Neural cell (in vitro differentiated cells): Measurements from ENCODE around the gene GFRA1. TPM values are rescaled to one million over a fixed set of nuclear protein-coding genes. Genes with fewer than 3 reads are reported as not detected.

Source experiments
- H2AFZ ChIP-seq: fragments of 200-600, 300-800 bp; sonication (generic), shearing (Covaris generic); 2 replicates; pipeline ENCODE4 v1.6.0; 2014; ENCODE audit warnings: low read depth, mild to moderate bottlenecking, antibody characterized with exemption, low read length, moderate library complexity
- H3F3A ChIP-seq: fragments of 200-600 bp; shearing (Covaris generic); 2 replicates; pipeline ENCODE4 v1.6.1; 2016; ENCODE audit warnings: mild to moderate bottlenecking, moderate library complexity, mixed read lengths, antibody characterized with exemption, low read length; ENCODE audit not compliant: insufficient read depth, poor library complexity, severe bottlenecking
- H3K27ac ChIP-seq: fragments of 200-600, 300-800 bp; sonication (generic), shearing (Covaris generic); 2 replicates; pipeline ENCODE4 v1.5.1; 2014; ENCODE audit warnings: mild to moderate bottlenecking, low read length, moderate library complexity
- H3K27me3 ChIP-seq: fragments of 300-800, 200-600 bp; sonication (generic), shearing (Covaris generic); 2 replicates; pipeline ENCODE4 v1.6.0; 2014; ENCODE audit warnings: mild to moderate bottlenecking, low read depth, low read length, moderate library complexity; ENCODE audit not compliant: insufficient read depth
- H3K36me3 ChIP-seq: fragments of 300-800, 200-600 bp; sonication (generic), shearing (Covaris generic); 2 replicates; pipeline ENCODE4 v1.5.1; 2014; ENCODE audit warnings: mild to moderate bottlenecking, antibody characterized with exemption, low read length, moderate library complexity; ENCODE audit not compliant: insufficient read depth
- H3K4me2 ChIP-seq: fragments of 300-800, 200-600 bp; sonication (generic), shearing (Covaris generic); 2 replicates; pipeline ENCODE4 v1.6.0; 2014; ENCODE audit warnings: mild to moderate bottlenecking, low read length
- H3K4me3 ChIP-seq: fragments of 300-800, 200-600 bp; sonication (generic), shearing (Covaris generic); 2 replicates; pipeline ENCODE4 v1.5.1; 2014; ENCODE audit warnings: mild to moderate bottlenecking, low read length, moderate library complexity
- H3K79me2 ChIP-seq: fragments of 200-600 bp; shearing (Covaris generic); replicated peaks from 2 replicates; pipeline ENCODE4 v1.6.0; 2014; ENCODE audit warnings: mild to moderate bottlenecking, low read length, moderate library complexity; ENCODE audit not compliant: insufficient read depth
- H3K9ac ChIP-seq: fragments of 300-800, 200-600 bp; sonication (generic), shearing (Covaris generic); 2 replicates; pipeline ENCODE4 v1.6.1; 2016; ENCODE audit warnings: mild to moderate bottlenecking, low read length, mixed read lengths
- H3K9me2 ChIP-seq: fragments of 200-600 bp; shearing (Covaris generic); 2 replicates; pipeline ENCODE4 v1.6.1; 2016; ENCODE audit warnings: mild to moderate bottlenecking, low read length, mixed read lengths; ENCODE audit not compliant: insufficient read depth
- H3K9me3 ChIP-seq: fragments of 200-600, 300-800 bp; sonication (generic), shearing (Covaris generic); 2 replicates; pipeline ENCODE4 v1.6.1; 2016; ENCODE audit warnings: mild to moderate bottlenecking, mixed run types, low read length, moderate library complexity, mixed read lengths
- H4K20me1 ChIP-seq: fragments of 200-600 bp; shearing (Covaris generic); 2 replicates; pipeline ENCODE4 v1.6.1; 2016; ENCODE audit warnings: mild to moderate bottlenecking, mixed run types; ENCODE audit not compliant: insufficient read depth
- CTCF ChIP-seq: fragments of 450-650 bp; IDR thresholded peaks from 2 replicates; pipeline ENCODE4 v1.5.1; 2014; ENCODE audit warnings: antibody characterized with exemption, mild to moderate bottlenecking, moderate library complexity; ENCODE audit not compliant: poor library complexity, severe bottlenecking
- EP300 ChIP-seq: fragments of 450-650 bp; conservative IDR thresholded peaks from 2 replicates; pipeline ENCODE4 v1.6.1; 2014; ENCODE audit warnings: antibody characterized with exemption, mild to moderate bottlenecking, moderate library complexity; ENCODE audit not compliant: poor library complexity, severe bottlenecking
- EZH2 ChIP-seq: fragments of 200-600, 300-800 bp; shearing (Covaris generic), sonication (generic); IDR thresholded peaks from 2 replicates; pipeline ENCODE4 v1.6.1; 2014; ENCODE audit warnings: antibody characterized with exemption, low read length, borderline replicate concordance, mild to moderate bottlenecking; ENCODE audit not compliant: insufficient read depth, poor library complexity, severe bottlenecking
- MXI1 ChIP-seq: fragments of 450-650 bp; conservative IDR thresholded peaks from 2 replicates; pipeline ENCODE4 v1.6.1; 2014; ENCODE audit warnings: antibody characterized with exemption, mild to moderate bottlenecking; ENCODE audit not compliant: poor library complexity, severe bottlenecking
- POLR2AphosphoS5 ChIP-seq: IDR thresholded peaks from 2 replicates; pipeline ENCODE4 v1.6.1; 2012
- RAD21 ChIP-seq: fragments of 450-650 bp; conservative IDR thresholded peaks from 2 replicates; pipeline ENCODE4 v1.6.1; 2014; ENCODE audit warnings: antibody characterized with exemption, mild to moderate bottlenecking, moderate library complexity
- REST ChIP-seq: IDR thresholded peaks from 2 replicates; pipeline ENCODE4 v1.6.1; 2012; ENCODE audit warnings: borderline replicate concordance
- SMC3 ChIP-seq: fragments of 450-650 bp; conservative IDR thresholded peaks from 2 replicates; pipeline ENCODE4 v1.6.1; 2014; ENCODE audit warnings: antibody characterized with exemption, mild to moderate bottlenecking, moderate library complexity; ENCODE audit not compliant: poor library complexity
- TAF1 ChIP-seq: IDR thresholded peaks from 2 replicates; pipeline ENCODE4 v1.6.1; 2012; ENCODE audit warnings: low read depth
- polyA plus RNA-seq: library from polyadenylated mRNA; depleted of rRNA; stranded (reverse); fragments of >200 nt; gene quantifications from 2 replicates; pipeline ENCODE4 v1.2.3, GENCODE V29; 2014

GFRA1 gene
- polyA plus RNA-seq, 1 donor from 2014 or later, result 2.3 TPM

- H3K9ac ChIP-seq, result no peak overlapping the region
Measured at GRCh38 chr10:116168745-116169144, 104.3 kb downstream of the GFRA1 start.

GRCh38 chr10:116168329-116168728, 104.7 kb downstream of the GFRA1 start:
- Histone ChIP-seq H3K27ac (no peak overlapping the region), H3K27me3 (no peaks in the 10 kb centered on the region), H4K20me1 (no peaks in the 10 kb centered on the region), H3K9me2 (no peaks in the 10 kb centered on the region), H3K4me2 (no peak overlapping the region), H3K36me3 (no peaks in the 10 kb centered on the region), H3K79me2 (no peaks in the 10 kb centered on the region), H3K9me3 (no peaks in the 10 kb centered on the region), H3F3A (no peaks in the 10 kb centered on the region), H3K4me3 (no peak overlapping the region), H3K9ac (no peak overlapping the region), H2AFZ (no peak overlapping the region)
- TF ChIP-seq POLR2AphosphoS5, result no peak
- no peak for TF ChIP-seq TAF1
- TF ChIP-seq CTCF, result no peak
- no peak for TF ChIP-seq MXI1
- TF ChIP-seq SMC3, result no peak
- no peak for TF ChIP-seq EZH2
- no peak for TF ChIP-seq EP300

More at GRCh38 chr10:116168745-116169144, 104.3 kb downstream of the GFRA1 start:
- H3K4me2 ChIP-seq, result no peak overlapping the region
- H3K79me2 ChIP-seq, result no peaks in the 10 kb centered on the region
- no peaks in the 10 kb centered on the region for H3K9me2 ChIP-seq
- no peaks in the 10 kb centered on the region for H3K36me3 ChIP-seq
- H3K4me3 ChIP-seq, result no peak overlapping the region
- no peak overlapping the region for H2AFZ ChIP-seq
- H3K27ac ChIP-seq, result no peak overlapping the region
- no peaks in the 10 kb centered on the region for H3K27me3 ChIP-seq
- TF ChIP-seq POLR2AphosphoS5 (no peak), CTCF (no peak), MXI1 (no peak), RAD21 (no peak), EZH2 (no peak), REST (no peak), TAF1 (no peak), EP300 (no peak), SMC3 (no peak)
- no peaks in the 10 kb centered on the region for H4K20me1 ChIP-seq
- H3K9me3 ChIP-seq, result no peaks in the 10 kb centered on the region
- no peaks in the 10 kb centered on the region for H3F3A ChIP-seq
